ENCODE results near the gene LHX1. TPM values are rescaled to one million over a fixed set of nuclear protein-coding genes. Genes with fewer than 3 reads are reported as not detected.
A peak's percentile ranks its signal among the peaks of the same experiment; 100 is the strongest.

Gene LHX1
- total and polyA plus RNA-seq, 2 of the 8 experiments (the other 6 are each of a cell fraction or from before 2014, with no cell fraction given), result 0.26 to 0.93 TPM

- TF ChIP-seq ZNF274 (IDR thresholded peaks at IDR 0.05; ENCODE audit: borderline replicate concordance, extremely low read depth, low read length), result no peak
- no peak for TF ChIP-seq RFX5 (IDR thresholded peaks at IDR 0.05; ENCODE audit: borderline replicate concordance, low read depth, low read length)
- no peak for TF ChIP-seq JUN (IDR thresholded peaks at IDR 0.05; ENCODE audit: low read depth, low read length)
- TF ChIP-seq SIN3A (conservative IDR thresholded peaks at IDR 0.05 in 1 of 2, IDR thresholded peaks at IDR 0.05 in 1 of 2; ENCODE audit: low read depth in 1 of 2, low read length in 2 of 2), result 0 out of 4 replicates have a peak, but pooled peaks of 1 of the 2 experiments have one; percentile 15
- no peak for TF ChIP-seq POU5F1 (IDR thresholded peaks at IDR 0.05; ENCODE audit: low read depth, low read length)
- TF ChIP-seq SUZ12 (IDR thresholded peaks at IDR 0.05; ENCODE audit: low read length), result peak; percentile 60
- TF ChIP-seq SAP30 (IDR thresholded peaks at IDR 0.05; ENCODE audit: insufficient read depth, insufficient replicate concordance, low read length), result no peak
- no peak for TF ChIP-seq CEBPB (IDR thresholded peaks at IDR 0.05; ENCODE audit: low read depth, low read length)
- TF ChIP-seq, protein P1, sequence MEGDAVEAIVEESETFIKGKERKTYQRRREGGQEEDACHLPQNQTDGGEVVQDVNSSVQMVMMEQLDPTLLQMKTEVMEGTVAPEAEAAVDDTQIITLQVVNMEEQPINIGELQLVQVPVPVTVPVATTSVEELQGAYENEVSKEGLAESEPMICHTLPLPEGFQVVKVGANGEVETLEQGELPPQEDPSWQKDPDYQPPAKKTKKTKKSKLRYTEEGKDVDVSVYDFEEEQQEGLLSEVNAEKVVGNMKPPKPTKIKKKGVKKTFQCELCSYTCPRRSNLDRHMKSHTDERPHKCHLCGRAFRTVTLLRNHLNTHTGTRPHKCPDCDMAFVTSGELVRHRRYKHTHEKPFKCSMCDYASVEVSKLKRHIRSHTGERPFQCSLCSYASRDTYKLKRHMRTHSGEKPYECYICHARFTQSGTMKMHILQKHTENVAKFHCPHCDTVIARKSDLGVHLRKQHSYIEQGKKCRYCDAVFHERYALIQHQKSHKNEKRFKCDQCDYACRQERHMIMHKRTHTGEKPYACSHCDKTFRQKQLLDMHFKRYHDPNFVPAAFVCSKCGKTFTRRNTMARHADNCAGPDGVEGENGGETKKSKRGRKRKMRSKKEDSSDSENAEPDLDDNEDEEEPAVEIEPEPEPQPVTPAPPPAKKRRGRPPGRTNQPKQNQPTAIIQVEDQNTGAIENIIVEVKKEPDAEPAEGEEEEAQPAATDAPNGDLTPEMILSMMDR (IDR thresholded peaks at IDR 0.05; ENCODE audit: control extremely low read depth in 1 of 3, insufficient read depth in 1 of 3, low read depth in 1 of 3, low read length in 3 of 3), result no peak
- TF ChIP-seq SIRT6 (IDR thresholded peaks at IDR 0.05; ENCODE audit: low read length), result no peak
- TF ChIP-seq CHD1 (IDR thresholded peaks at IDR 0.05; ENCODE audit: low read depth, low read length), result no peak
- no peak for TF ChIP-seq SP2 (IDR thresholded peaks at IDR 0.05; ENCODE audit: low read length)
- no peak for TF ChIP-seq SP4 (IDR thresholded peaks at IDR 0.05; ENCODE audit: low read length)
- 0 out of 2 replicates have a peak, but pooled peaks have one; percentile 5 for TF ChIP-seq SP1 (IDR thresholded peaks at IDR 0.05; ENCODE audit: low read depth, low read length)
- TF ChIP-seq, protein P2, sequence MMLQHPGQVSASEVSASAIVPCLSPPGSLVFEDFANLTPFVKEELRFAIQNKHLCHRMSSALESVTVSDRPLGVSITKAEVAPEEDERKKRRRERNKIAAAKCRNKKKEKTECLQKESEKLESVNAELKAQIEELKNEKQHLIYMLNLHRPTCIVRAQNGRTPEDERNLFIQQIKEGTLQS (IDR thresholded peaks at IDR 0.05; ENCODE audit: insufficient read depth, low read depth, low read length), result no peak
- TF ChIP-seq RAD21 (IDR thresholded peaks at IDR 0.05 in 1 of 2, conservative IDR thresholded peaks at IDR 0.05 in 1 of 2; ENCODE audit: low read depth in 2 of 2, low read length in 2 of 2), result no peak
- TF ChIP-seq PHF8 (conservative IDR thresholded peaks at IDR 0.05; ENCODE audit: low read depth, low read length), result no peak
- no peak for TF ChIP-seq RBBP5 (IDR thresholded peaks at IDR 0.05; ENCODE audit: borderline replicate concordance, low read depth, low read length)
- TF ChIP-seq CREB1 (IDR thresholded peaks at IDR 0.05), result no peak
- TF ChIP-seq POLR2A (IDR thresholded peaks at IDR 0.05; ENCODE audit: control extremely low read depth in 1 of 2, low read depth in 2 of 2, low read length in 2 of 2), result no peak
- TF ChIP-seq TEAD4 (IDR thresholded peaks at IDR 0.05; ENCODE audit: low read depth, low read length), result no peak
Measured at GRCh38 chr17:36937001-36937958, at the start of gene LHX1 (continued).

Measured in H1 (cell line).